GM12864 (cell line): ENCODE measurements around the gene C1orf185.
"Not testable (repeated sequence)": the region's sequence is repeated elsewhere in the genome, so short reads cannot be mapped to it uniquely, and the experiment has no call there.

ENCODE experiments used
- DNase-seq: peaks from one replicate; pipeline ENCODE4 v3.0.0-alpha.2; 2011; ENCODE audit warnings: low read depth
- H3K4me3 ChIP-seq: 2 replicates; pipeline ENCODE4 v1.5.1; 2011; ENCODE audit warnings: mild to moderate bottlenecking, low read depth, low read length, control low read depth
- CTCF ChIP-seq: IDR thresholded peaks from 2 replicates; pipeline ENCODE4 v1.5.1; 2011; ENCODE audit warnings: low read depth, mild to moderate bottlenecking, moderate library complexity, low read length, control low read depth, inconsistent platforms; ENCODE audit errors: missing control alignments

Gene C1orf185

GRCh38 chr1:51157395-51157794, 55.4 kb downstream of the C1orf185 start:
- no peak for DNase-seq
- no peak for TF ChIP-seq CTCF
- H3K4me3 ChIP-seq: no peak overlapping the region

GRCh38 chr1:51158263-51158662, 56.2 kb downstream of the C1orf185 start:
- H3K4me3 ChIP-seq: no peak overlapping the region
- TF ChIP-seq CTCF: no peak
- no peak for DNase-seq

GRCh38 chr1:51162560-51162959, 60.5 kb downstream of the C1orf185 start:
- DNase-seq, H3K4me3 ChIP-seq: not testable (repeated sequence)

GRCh38 chr1:51165540-51165939, 63.5 kb downstream of the C1orf185 start:
- no peak overlapping the region for H3K4me3 ChIP-seq
- DNase-seq: no peak
- no peak for TF ChIP-seq CTCF

GRCh38 chr1:51168266-51168845, 66.3 kb downstream of the C1orf185 start:
- DNase-seq: no peak
- TF ChIP-seq CTCF: no peak

GRCh38 chr1:51168936-51169335, 66.9 kb downstream of the C1orf185 start:
- no peak overlapping the region for H3K4me3 ChIP-seq
- no peak for TF ChIP-seq CTCF
- DNase-seq: no peak

More at GRCh38 chr1:51168266-51168845, 66.3 kb downstream of the C1orf185 start:
- H3K4me3 ChIP-seq: no peak overlapping the region

- TF ChIP-seq CTCF: no peak
- no peak overlapping the region for H3K4me3 ChIP-seq
- DNase-seq: no peak
Measured at GRCh38 chr1:51170342-51170741, 68.3 kb downstream of the C1orf185 start.
